ENCODE data around the gene CCL1.

Gene CCL1

GRCh38 chr17:34321964-34322363, 41.1 kb downstream of the CCL1 start:
- H3K36me3 ChIP-seq = no peaks in the 10 kb centered on the region
- no peaks in the 10 kb centered on the region for H3K27me3 ChIP-seq
- no peak for DNase-seq
- no peaks in the 10 kb centered on the region for H3K4me1 ChIP-seq
- no peak for TF ChIP-seq CTCF (IDR thresholded peaks at IDR 0.05; ENCODE audit: low read depth, low read length)
- H3K9me3 ChIP-seq = no peaks in the 10 kb centered on the region
- no peak overlapping the region for H3K4me3 ChIP-seq (ENCODE audit: low read depth, low read length)

- Histone ChIP-seq H3K4me1 (no peaks in the 10 kb centered on the region), H3K4me3 (ENCODE audit: low read depth, low read length) (no peak within 1 kb of the TSS), H3K9me3 (no peaks in the 10 kb centered on the region), H3K36me3 (no peaks in the 10 kb centered on the region), H3K27me3 (0 out of 2 replicates have a peak, but pooled peaks cover 10% of the 10 kb centered on the region)
- DNase-seq = no peak
- TF ChIP-seq CTCF (IDR thresholded peaks at IDR 0.05; ENCODE audit: low read depth, low read length) = no peak
Observed at GRCh38 chr17:34319039-34319483, 44.0 kb downstream of the CCL1 start, which contains the start of gene CCL8. Gene CCL8, plus strand, starts transcription at chr17:34319435. Its CDS starts 67 bp downstream, at chr17:34319502.

- TF ChIP-seq CTCF (IDR thresholded peaks at IDR 0.05; ENCODE audit: low read depth, low read length) = no peak; the same call in 1 of the 2 replicates
- Histone ChIP-seq H3K27me3 (peaks cover 14% of the 10 kb centered on the region; the same call in 1 of the 2 replicates), H3K4me1 (no peaks in the 10 kb centered on the region), H3K9me3 (no peaks in the 10 kb centered on the region), H3K36me3 (no peaks in the 10 kb centered on the region), H3K4me3 (ENCODE audit: low read depth, low read length) (no peak overlapping the region)
- peak; percentile 32 for DNase-seq
Observed at GRCh38 chr17:34318474-34318873, 44.6 kb downstream of the CCL1 start.

- TF ChIP-seq CTCF (IDR thresholded peaks at IDR 0.05; ENCODE audit: low read depth, low read length) = no peak
- Histone ChIP-seq H3K9me3 (no peaks in the 10 kb centered on the region), H3K36me3 (no peaks in the 10 kb centered on the region), H3K27me3 (peaks cover 15% of the 10 kb centered on the region; the same call in 1 of the 2 replicates), H3K4me1 (no peaks in the 10 kb centered on the region), H3K4me3 (ENCODE audit: low read depth, low read length) (no peak overlapping the region)
- DNase-seq = no peak
Observed at GRCh38 chr17:34314279-34314678, 48.8 kb downstream of the CCL1 start.

- Histone ChIP-seq H3K9me3 (no peaks in the 10 kb centered on the region), H3K36me3 (no peaks in the 10 kb centered on the region), H3K4me1 (no peaks in the 10 kb centered on the region), H3K27me3 (peaks cover 15% of the 10 kb centered on the region; the same call in 1 of the 2 replicates), H3K4me3 (ENCODE audit: low read depth, low read length) (no peak overlapping the region)
- no peak for TF ChIP-seq CTCF (IDR thresholded peaks at IDR 0.05; ENCODE audit: low read depth, low read length)
- DNase-seq = no peak
Observed at GRCh38 chr17:34313164-34313563, 49.9 kb downstream of the CCL1 start.

GRCh38 chr17:34312080-34312479, 51.0 kb downstream of the CCL1 start:
- H3K36me3 ChIP-seq = no peaks in the 10 kb centered on the region
- H3K4me1 ChIP-seq = no peaks in the 10 kb centered on the region
- DNase-seq = no peak
- peaks cover 15% of the 10 kb centered on the region; the same call in 1 of the 2 replicates for H3K27me3 ChIP-seq
- no peak overlapping the region for H3K4me3 ChIP-seq (ENCODE audit: low read depth, low read length)
- no peak for TF ChIP-seq CTCF (IDR thresholded peaks at IDR 0.05; ENCODE audit: low read depth, low read length)
- H3K9me3 ChIP-seq = no peaks in the 10 kb centered on the region
